Effector memory CD4-positive, alpha-beta T cell (primary cell): ENCODE measurements around the gene LYZ.
"Not testable (repeated sequence)": the region's sequence is repeated elsewhere in the genome, so short reads cannot be mapped to it uniquely, and the experiment has no call there.

Experiments
- DNase-seq, 3 donors: peaks; one replicate each; pipeline ENCODE4 v3.0.0-alpha.2; 2020
- H3K27ac ChIP-seq: 2 replicates; pipeline ENCODE4 v1.7.0; 2013; ENCODE audit warnings: mild to moderate bottlenecking, low read length, moderate library complexity; ENCODE audit not compliant: insufficient read depth, poor library complexity, severe bottlenecking
- H3K27me3 ChIP-seq: replicated peaks from 2 replicates; pipeline ENCODE4 v1.7.0; 2013; ENCODE audit warnings: mild to moderate bottlenecking, low read length; ENCODE audit not compliant: insufficient read depth, control insufficient read depth, poor library complexity, severe bottlenecking
- H3K36me3 ChIP-seq: 2 replicates; pipeline ENCODE4 v1.7.0; 2013; ENCODE audit warnings: mild to moderate bottlenecking, low read length, moderate library complexity; ENCODE audit not compliant: control insufficient read depth, insufficient read depth
- H3K4me1 ChIP-seq: 2 replicates; pipeline ENCODE4 v1.7.0; 2013; ENCODE audit warnings: low read length, mild to moderate bottlenecking; ENCODE audit not compliant: control insufficient read depth, insufficient read depth, poor library complexity, severe bottlenecking
- H3K4me3 ChIP-seq: 2 replicates; pipeline ENCODE4 v1.7.0; 2013; ENCODE audit warnings: low read length, low read depth, mild to moderate bottlenecking; ENCODE audit not compliant: insufficient read depth, poor library complexity, severe bottlenecking
- H3K9me3 ChIP-seq: 2 replicates; pipeline ENCODE4 v1.7.0; 2013; ENCODE audit warnings: mild to moderate bottlenecking, low read length, moderate library complexity; ENCODE audit not compliant: control insufficient read depth
- total RNA-seq, 3 donors: gene quantifications; one replicate each; lab custom pipeline; 2026; lab: John Stamatoyannopoulos, UW

The LYZ gene
- total RNA-seq: 1.7 to 45.7 (median 6.2) reads per million in 3 donors

- no peak for DNase-seq
- Histone ChIP-seq H3K27me3 (no peaks in the 10 kb centered on the region), H3K36me3 (no peaks in the 10 kb centered on the region), H3K9me3 (no peaks in the 10 kb centered on the region), H3K27ac (no peak within 1 kb of the TSS), H3K4me3 (no peak within 1 kb of the TSS), H3K4me1 (no peaks in the 10 kb centered on the region)
These were observed at the start of gene LYZ for GRCh38 chr12:69348162-69348938. Gene LYZ, plus strand, starts transcription at chr12:69348381. Its CDS starts 28 bp downstream, at chr12:69348409.

GRCh38 chr12:69298947-69299346 lies 49.2 kb upstream of the LYZ start:
- Histone ChIP-seq H3K36me3 (no peaks in the 10 kb centered on the region), H3K4me3 (no peak overlapping the region), H3K27me3 (no peaks in the 10 kb centered on the region), H3K27ac (no peak overlapping the region), H3K9me3 (no peaks in the 10 kb centered on the region), H3K4me1 (no peaks in the 10 kb centered on the region)
- no peak for DNase-seq

- DNase-seq: no peak
These were observed 43.9 kb upstream of the LYZ start for GRCh38 chr12:69304284-69304683.

GRCh38 chr12:69309461-69309860 lies 38.7 kb upstream of the LYZ start:
- DNase-seq: no peak
- Histone ChIP-seq H3K4me1 (no peaks in the 10 kb centered on the region), H3K27me3 (no peaks in the 10 kb centered on the region)

More at GRCh38 chr12:69304284-69304683, 43.9 kb upstream of the LYZ start:
- Histone ChIP-seq H3K27ac (no peak overlapping the region), H3K4me1 (no peaks in the 10 kb centered on the region), H3K9me3 (no peaks in the 10 kb centered on the region), H3K27me3 (no peaks in the 10 kb centered on the region), H3K36me3 (no peaks in the 10 kb centered on the region), H3K4me3 (no peak overlapping the region)

GRCh38 chr12:69313209-69313608 lies 35.0 kb upstream of the LYZ start:
- Histone ChIP-seq H3K4me3 (no peak overlapping the region), H3K36me3 (no peaks in the 10 kb centered on the region), H3K9me3 (no peaks in the 10 kb centered on the region), H3K4me1 (no peaks in the 10 kb centered on the region), H3K27ac (no peak overlapping the region), H3K27me3 (no peaks in the 10 kb centered on the region)
- no peak for DNase-seq

More at GRCh38 chr12:69309461-69309860, 38.7 kb upstream of the LYZ start:
- H3K9me3 ChIP-seq: no peaks in the 10 kb centered on the region
- no peaks in the 10 kb centered on the region for H3K36me3 ChIP-seq
- no peak overlapping the region for H3K4me3 ChIP-seq
- H3K27ac ChIP-seq: no peak overlapping the region

GRCh38 chr12:69316784-69317183 lies 31.4 kb upstream of the LYZ start:
- H3K27ac ChIP-seq, H3K4me3 ChIP-seq, H3K9me3 ChIP-seq, H3K36me3 ChIP-seq, H3K4me1 ChIP-seq, H3K27me3 ChIP-seq, DNase-seq: not testable (repeated sequence)

GRCh38 chr12:69317233-69317632 lies 30.9 kb upstream of the LYZ start:
- H3K27ac ChIP-seq, H3K27me3 ChIP-seq, H3K36me3 ChIP-seq, H3K4me1 ChIP-seq, DNase-seq, H3K9me3 ChIP-seq, H3K4me3 ChIP-seq: not testable (repeated sequence)

GRCh38 chr12:69318225-69318624 lies 30.0 kb upstream of the LYZ start:
- DNase-seq: no peak

GRCh38 chr12:69321351-69321750 lies 26.8 kb upstream of the LYZ start:
- Histone ChIP-seq H3K27ac (no peak overlapping the region), H3K4me3 (no peak overlapping the region)
- no peak for DNase-seq

More at GRCh38 chr12:69318225-69318624, 30.0 kb upstream of the LYZ start:
- no peaks in the 10 kb centered on the region for H3K36me3 ChIP-seq
- H3K27me3 ChIP-seq: no peaks in the 10 kb centered on the region
- H3K4me3 ChIP-seq: no peak overlapping the region
- no peaks in the 10 kb centered on the region for H3K9me3 ChIP-seq
- no peaks in the 10 kb centered on the region for H3K4me1 ChIP-seq
- no peak overlapping the region for H3K27ac ChIP-seq

GRCh38 chr12:69324797-69325466 lies 23.2 kb upstream of the LYZ start:
- H3K4me1 ChIP-seq: peaks cover 7% of the 10 kb centered on the region
- no peaks in the 10 kb centered on the region for H3K9me3 ChIP-seq
- no peaks in the 10 kb centered on the region for H3K36me3 ChIP-seq
- H3K27me3 ChIP-seq: no peaks in the 10 kb centered on the region
- H3K4me3 ChIP-seq: no peak overlapping the region
- H3K27ac ChIP-seq: no peak overlapping the region
- no peak for DNase-seq

More at GRCh38 chr12:69321351-69321750, 26.8 kb upstream of the LYZ start:
- Histone ChIP-seq H3K4me1 (no peaks in the 10 kb centered on the region), H3K27me3 (no peaks in the 10 kb centered on the region), H3K36me3 (no peaks in the 10 kb centered on the region), H3K9me3 (no peaks in the 10 kb centered on the region)
